DLD1 (cell line): ENCODE measurements around the gene MRPL20.
"Not testable (repeated sequence)": the region's sequence is repeated elsewhere in the genome, so short reads cannot be mapped to it uniquely, and the experiment has no call there.

Experiments
- in situ Hi-C: cut with HindIII; loops from 2 replicates; pipeline ENCODE4 v1.10.0; 2017; ENCODE audit warnings: low sequenced_read_pairs

MRPL20 gene

GRCh38 chr1:1411626-1412025 lies 4.5 kb upstream of the MRPL20 start:
- in situ Hi-C loops = no loop called here

- in situ Hi-C loops = not testable (repeated sequence)
Observed at GRCh38 chr1:1410238-1410637, 3.1 kb upstream of the MRPL20 start.

DNA sequence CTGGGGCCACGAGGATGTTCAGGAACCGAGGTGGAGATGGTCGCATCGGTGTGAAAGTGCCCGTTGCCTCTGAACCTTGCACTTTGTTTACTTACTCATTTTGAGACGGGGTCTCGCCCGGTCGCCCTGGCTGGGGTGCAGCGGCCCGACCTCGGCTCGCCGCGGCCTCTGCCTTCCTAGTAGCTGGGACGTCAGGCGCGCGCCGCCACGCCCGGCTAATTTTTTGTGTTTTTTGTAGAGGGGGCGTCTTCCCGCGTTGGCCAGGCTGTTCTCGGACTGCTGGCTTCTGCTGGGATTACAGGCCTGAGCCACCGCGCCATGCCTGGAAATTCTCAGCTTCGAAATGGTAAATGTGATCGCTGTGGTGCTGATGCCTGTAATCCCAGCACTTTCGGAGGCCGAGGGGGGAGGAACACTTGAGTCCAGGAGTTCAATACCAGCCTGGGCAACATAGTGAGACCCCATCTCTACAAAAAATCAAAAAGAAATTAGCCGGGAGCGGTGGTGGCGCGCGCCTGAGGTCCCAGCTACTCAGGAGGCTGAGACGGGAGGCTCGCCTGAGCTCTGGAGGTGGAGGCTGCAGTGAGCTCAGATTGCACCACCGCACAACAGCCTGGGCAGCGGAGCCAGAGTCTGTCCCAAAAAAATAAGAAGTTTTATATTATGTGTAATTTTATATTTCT lies 684 bp upstream of the MRPL20 start:
- in situ Hi-C loops = no loop called here

- in situ Hi-C loops = no loop called here
Observed at GRCh38 chr1:1406101-1406820, 832 bp downstream of the MRPL20 start.

DNA sequence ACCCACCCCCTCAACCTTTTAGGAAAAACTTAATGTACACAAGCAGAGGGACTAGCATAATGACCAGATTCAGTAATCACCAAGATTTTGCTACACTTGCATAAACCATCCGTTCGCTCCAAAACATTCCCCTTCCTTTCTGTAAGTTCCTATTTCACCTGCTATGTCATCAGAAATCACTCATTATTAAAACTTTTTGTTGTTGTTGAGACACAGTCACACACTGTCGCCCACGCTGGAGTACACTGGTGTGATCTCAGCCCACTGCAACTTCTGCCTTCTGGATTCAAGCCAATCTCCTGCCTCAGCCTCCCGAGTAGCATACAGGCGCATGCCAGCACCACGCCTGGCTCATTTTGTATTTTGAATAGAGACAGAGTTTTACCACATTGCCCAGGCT lies 3.4 kb downstream of the MRPL20 start:
- in situ Hi-C loops = no loop called here

- in situ Hi-C loops = not testable (repeated sequence)
Observed at GRCh38 chr1:1402901-1403392, 4.1 kb downstream of the MRPL20 start.

- in situ Hi-C loops = no loop called here
Observed at GRCh38 chr1:1402072-1402900, 4.8 kb downstream of the MRPL20 start.

DNA sequence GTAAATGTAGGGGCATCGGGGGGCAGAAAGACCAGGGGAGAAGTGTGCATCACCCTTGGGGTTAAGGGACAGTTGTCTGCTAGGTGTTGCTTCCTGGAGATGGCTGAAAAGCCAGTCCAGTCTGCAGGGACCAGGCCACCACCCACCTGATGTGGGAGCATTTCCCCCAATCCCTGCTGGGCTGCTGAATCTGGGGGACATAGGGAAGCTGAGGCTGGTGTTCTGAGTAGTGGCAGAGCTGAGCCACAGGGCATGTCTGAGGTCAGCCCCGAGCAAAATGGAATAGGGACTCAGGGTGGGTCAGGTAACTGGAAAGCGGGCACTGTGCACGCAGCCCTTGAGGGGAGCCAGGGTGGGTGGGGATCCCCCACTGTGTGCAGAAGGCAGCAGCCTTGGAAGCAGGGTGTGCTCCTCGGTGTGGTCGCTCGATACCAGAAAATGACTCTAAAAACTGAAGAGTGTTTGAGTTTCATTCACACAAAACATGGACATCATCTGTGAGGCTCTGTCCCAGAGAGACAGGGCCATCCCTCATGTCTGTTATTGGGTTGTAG lies 5.6 kb downstream of the MRPL20 start:
- in situ Hi-C loops = no loop called here

DNA sequence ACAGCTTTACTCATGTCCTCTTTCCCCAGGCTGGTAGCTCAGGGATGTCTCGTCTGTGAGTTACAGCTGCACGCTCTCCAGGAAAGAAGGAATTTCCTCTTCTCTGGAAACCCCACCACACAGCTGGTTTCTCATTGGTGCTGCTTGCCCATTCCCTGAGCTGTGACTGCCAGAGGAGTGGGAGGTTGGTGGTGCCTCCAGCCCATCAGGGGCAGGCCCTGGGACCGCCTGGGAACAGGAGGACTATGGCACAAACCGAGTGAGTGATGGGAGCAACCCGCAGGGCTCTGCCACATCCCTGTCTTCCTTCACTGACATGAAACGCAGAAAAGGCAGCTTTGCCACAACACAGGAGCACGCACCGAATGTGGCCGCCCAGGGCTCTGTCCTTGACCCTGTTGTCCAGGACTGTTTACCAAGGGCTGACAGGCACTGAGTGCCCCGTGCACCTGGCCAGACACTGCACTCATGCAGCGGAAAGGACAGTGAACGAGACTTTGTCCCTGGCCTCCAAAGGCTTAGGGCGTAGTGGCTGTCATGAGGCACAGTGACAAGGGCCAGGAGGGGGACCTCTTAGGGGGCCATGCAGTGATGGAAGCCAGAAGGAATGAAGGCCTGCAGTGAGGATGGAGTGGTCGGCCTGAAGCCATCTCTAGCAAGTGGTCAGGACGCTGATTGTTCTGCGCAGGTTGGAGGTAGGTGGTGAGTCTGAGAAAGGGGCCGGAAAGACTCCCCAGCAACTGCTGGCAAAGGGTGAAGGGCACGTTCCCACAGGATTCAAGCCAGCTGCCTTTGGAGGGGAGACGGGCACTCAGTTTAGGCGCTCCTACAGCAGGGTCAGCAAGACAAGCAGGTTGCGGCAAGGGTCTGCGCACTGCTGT lies 6.3 kb downstream of the MRPL20 start:
- in situ Hi-C loops = no loop called here

GRCh38 chr1:1399872-1400575 lies 7.1 kb downstream of the MRPL20 start:
- in situ Hi-C loops = no loop called here

GRCh38 chr1:1399187-1399871 lies 7.8 kb downstream of the MRPL20 start, which contains the start of gene CCNL2:
TSS of gene CCNL2 (minus strand) at chr1:1399335. CDS start at chr1:1399306, 29 bp downstream.
- in situ Hi-C loops = no loop called here

- in situ Hi-C loops = no loop called here
Observed at GRCh38 chr1:1398677-1399186, 8.4 kb downstream of the MRPL20 start.

- in situ Hi-C loops = no loop called here
Observed at GRCh38 chr1:1397839-1398523, 9.1 kb downstream of the MRPL20 start.

- in situ Hi-C loops = no loop called here
Observed at GRCh38 chr1:1395166-1395565, 11.9 kb downstream of the MRPL20 start.

GRCh38 chr1:1394116-1394515 lies 13.0 kb downstream of the MRPL20 start:
- in situ Hi-C loops = no loop called here

GRCh38 chr1:1393428-1393827 lies 13.7 kb downstream of the MRPL20 start:
- in situ Hi-C loops = no loop called here

DNA sequence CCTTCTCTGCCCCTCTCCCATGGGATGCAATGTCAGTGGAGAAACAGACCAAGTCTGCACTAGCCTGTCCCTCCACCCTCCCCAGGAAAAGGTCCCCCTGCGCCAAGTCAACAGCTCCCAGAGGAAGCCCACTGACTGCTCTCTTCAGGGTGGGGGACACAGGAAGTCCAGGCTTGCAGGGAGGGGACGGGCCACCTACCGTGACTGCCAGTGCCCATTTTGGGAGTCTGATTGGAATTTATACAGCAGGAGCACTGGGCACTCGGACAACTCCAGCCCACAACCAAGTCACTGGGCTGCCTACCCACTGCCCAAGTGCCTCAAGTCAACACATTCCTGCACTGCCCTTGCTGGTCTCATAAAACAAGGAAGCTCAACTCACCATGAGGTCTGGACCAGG lies 14.1 kb downstream of the MRPL20 start:
- in situ Hi-C loops = no loop called here

DNA sequence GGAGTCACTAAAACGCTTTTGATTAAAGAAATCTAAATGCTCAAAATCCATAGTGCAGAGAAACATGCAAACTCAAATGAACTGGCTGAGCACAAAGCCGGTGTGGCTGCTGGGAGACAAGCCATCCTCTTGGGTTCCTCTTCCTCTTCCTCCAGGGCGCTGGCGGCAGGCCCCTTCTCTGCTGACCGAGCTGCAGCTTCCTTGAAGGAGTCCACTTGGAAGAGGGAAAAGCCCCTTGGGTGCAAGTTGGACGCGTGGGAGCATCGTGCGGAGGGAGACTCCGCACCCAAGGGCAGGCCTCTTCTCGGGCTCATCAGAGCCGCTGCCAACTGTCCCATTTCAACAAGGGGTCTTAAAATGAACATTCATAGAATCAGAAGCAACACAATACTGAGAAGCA lies 15.9 kb downstream of the MRPL20 start:
- in situ Hi-C loops = no loop called here
